ENCODE measurements around the gene GNA15. TPM values are rescaled to one million over a fixed set of nuclear protein-coding genes. Genes with fewer than 3 reads are reported as not detected.

GNA15 gene
- total RNA-seq, 1 donor from 2014 or later, result 85.0 TPM

GRCh38 chr19:3110126-3110825 is 25.6 kb upstream of the GNA15 start:
- Histone ChIP-seq H3K27me3 (ENCODE audit: control insufficient read depth, insufficient read depth, low read length) (no peaks in the 10 kb centered on the region), H3K4me3 (ENCODE audit: low read depth, low read length) (no peak overlapping the region), H3K36me3 (ENCODE audit: control insufficient read depth, insufficient read depth, low read length) (peaks cover 12% of the 10 kb centered on the region)
- DNase-seq (ENCODE audit: low read depth), result no peak
- no peak for TF ChIP-seq CTCF (IDR thresholded peaks at IDR 0.05; ENCODE audit: insufficient read depth, low read length, severe bottlenecking)
- FAIRE-seq, result no peak

GRCh38 chr19:3111586-3112247 is 24.1 kb upstream of the GNA15 start:
- DNase-seq (ENCODE audit: low read depth), result no peak
- Histone ChIP-seq H3K27me3 (ENCODE audit: control insufficient read depth, insufficient read depth, low read length) (no peaks in the 10 kb centered on the region), H3K4me3 (ENCODE audit: low read depth, low read length) (no peak overlapping the region), H3K36me3 (ENCODE audit: control insufficient read depth, insufficient read depth, low read length) (peaks cover 12% of the 10 kb centered on the region)
- TF ChIP-seq CTCF (IDR thresholded peaks at IDR 0.05; ENCODE audit: insufficient read depth, low read length, severe bottlenecking), result no peak
- no peak for FAIRE-seq

DNA sequence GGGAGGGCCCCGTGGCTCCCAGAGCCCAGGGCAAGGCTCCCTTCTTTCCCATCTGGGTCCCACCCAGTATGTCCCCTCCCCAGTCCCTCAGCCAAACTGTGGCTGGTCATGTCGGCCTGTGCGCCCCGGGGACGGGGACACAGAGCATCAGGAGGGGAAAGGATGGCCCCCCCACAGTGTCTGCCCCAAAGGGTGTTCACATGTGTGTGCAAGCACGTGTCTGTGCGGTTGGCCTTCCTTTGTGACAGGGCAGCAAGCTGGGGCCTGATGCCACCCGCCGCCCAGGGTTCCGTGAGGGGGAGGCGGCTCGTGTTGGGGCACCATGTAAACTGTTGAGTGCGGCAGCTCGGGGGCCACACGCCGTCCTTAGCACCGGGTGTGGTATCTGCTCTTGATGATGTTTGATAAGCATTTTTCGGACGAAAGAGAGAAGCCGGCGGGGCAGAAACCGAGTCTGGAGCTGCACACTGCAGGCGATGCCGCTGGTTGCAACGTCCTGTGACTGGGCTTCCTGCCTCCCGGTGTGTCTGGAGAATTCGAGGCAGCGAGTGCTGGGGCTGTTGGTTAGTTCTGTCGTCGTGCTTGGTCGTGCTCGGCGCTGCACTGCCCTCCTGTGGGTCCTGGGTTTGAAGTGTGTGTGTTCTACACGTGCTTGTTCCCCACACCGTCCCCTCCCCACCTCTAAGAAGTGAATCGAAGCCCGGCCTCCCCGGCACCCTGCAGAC is 23.3 kb upstream of the GNA15 start:
- DNase-seq (ENCODE audit: low read depth), result no peak
- no peaks in the 10 kb centered on the region for H3K27me3 ChIP-seq (ENCODE audit: control insufficient read depth, insufficient read depth, low read length)
- H3K36me3 ChIP-seq (ENCODE audit: control insufficient read depth, insufficient read depth, low read length), result peaks cover 12% of the 10 kb centered on the region
- H3K4me3 ChIP-seq (ENCODE audit: low read depth, low read length), result no peak overlapping the region
- no peak for FAIRE-seq
- no peak for TF ChIP-seq CTCF (IDR thresholded peaks at IDR 0.05; ENCODE audit: insufficient read depth, low read length, severe bottlenecking)

- H3K27me3 ChIP-seq (ENCODE audit: control insufficient read depth, insufficient read depth, low read length), result no peaks in the 10 kb centered on the region
- DNase-seq (ENCODE audit: low read depth), result no peak
- FAIRE-seq, result no peak
- H3K36me3 ChIP-seq (ENCODE audit: control insufficient read depth, insufficient read depth, low read length), result peaks cover 12% of the 10 kb centered on the region
- no peak for TF ChIP-seq CTCF (IDR thresholded peaks at IDR 0.05; ENCODE audit: insufficient read depth, low read length, severe bottlenecking)
- no peak overlapping the region for H3K4me3 ChIP-seq (ENCODE audit: low read depth, low read length)
These were observed 22.5 kb upstream of the GNA15 start for GRCh38 chr19:3113100-3114017.

- H3K27me3 ChIP-seq (ENCODE audit: control insufficient read depth, insufficient read depth, low read length), result no peaks in the 10 kb centered on the region
- no peak for DNase-seq (ENCODE audit: low read depth)
- H3K4me3 ChIP-seq (ENCODE audit: low read depth, low read length), result no peak overlapping the region
- FAIRE-seq, result no peak
- no peak for TF ChIP-seq CTCF (IDR thresholded peaks at IDR 0.05; ENCODE audit: insufficient read depth, low read length, severe bottlenecking)
- H3K36me3 ChIP-seq (ENCODE audit: control insufficient read depth, insufficient read depth, low read length), result peaks cover 14% of the 10 kb centered on the region
These were observed 21.7 kb upstream of the GNA15 start for GRCh38 chr19:3114018-3114726.
